ENCODE measurements around the gene RBM34.
A peak's percentile ranks its signal among the peaks of the same experiment; 100 is the strongest.

The RBM34 gene

DNA sequence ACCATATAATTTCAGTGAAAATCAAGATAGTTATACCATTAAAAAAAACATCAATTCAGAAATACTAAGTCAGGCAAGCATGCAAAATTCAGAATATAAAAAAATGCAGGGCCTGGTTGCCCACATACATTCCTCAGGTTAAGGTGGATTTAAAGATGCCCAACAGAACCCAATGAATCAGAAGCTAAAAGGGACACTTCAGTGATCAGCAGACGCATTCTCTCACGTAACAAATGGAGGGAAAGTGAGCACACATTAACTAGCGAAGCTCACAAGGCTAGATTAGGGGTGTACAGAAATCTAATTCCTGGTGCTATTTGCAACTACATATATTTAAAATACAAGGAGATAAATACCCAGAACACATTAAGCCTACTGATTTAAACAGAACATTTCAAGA is 49.9 kb downstream of the RBM34 start:
- H3K79me2 ChIP-seq (ENCODE audit: control insufficient read depth, insufficient read depth, low read length, poor library complexity): peaks cover 2% of the 10 kb centered on the region
- no peak overlapping the region for H4K12ac ChIP-seq (ENCODE audit: low read depth, low read length)
- H3K9me3 ChIP-seq (ENCODE audit: insufficient read depth, low read depth, low read length): no peaks in the 10 kb centered on the region
- H3K36me3 ChIP-seq (ENCODE audit: control insufficient read depth in 1 of 2, insufficient read depth in 2 of 2, low read length in 2 of 2): peaks cover 25 to 45% of the 10 kb centered on the region in 2 experiments
- no peak overlapping the region for H3K4me3 ChIP-seq (ENCODE audit: low read depth, low read length)
- H3K4me2 ChIP-seq (ENCODE audit: low read length): no peak overlapping the region
- H3K14ac ChIP-seq (ENCODE audit: low read length): no peak overlapping the region
- no peak overlapping the region for H2AK5ac ChIP-seq (ENCODE audit: low read length)
- no peak for DNase-seq
- H2BK12ac ChIP-seq (ENCODE audit: low read length): no peak overlapping the region
- no peak overlapping the region for H3K27ac ChIP-seq (ENCODE audit: low read depth, low read length)
- H3K23ac ChIP-seq (ENCODE audit: low read length): no peak overlapping the region
- no peak overlapping the region for H3K4ac ChIP-seq (ENCODE audit: low read depth, low read length)
- H3K79me1 ChIP-seq (ENCODE audit: low read length): no peaks in the 10 kb centered on the region
- no CpG with 5 or more reads among the region's 3 CpGs for WGBS (ENCODE audit: extremely low coverage, insufficient coverage, insufficient read length)
- H3K9ac ChIP-seq (ENCODE audit: low read length): no peak overlapping the region
- no peak overlapping the region for H2BK5ac ChIP-seq (ENCODE audit: low read depth, low read length, poor library complexity)
- no peak overlapping the region for H2AFZ ChIP-seq (ENCODE audit: insufficient read depth, low read length, poor library complexity)
- no peaks in the 10 kb centered on the region for H3K4me1 ChIP-seq (ENCODE audit: control insufficient read depth in 1 of 2, insufficient read depth in 2 of 2, low read length in 2 of 2)
- no peak overlapping the region for H3K18ac ChIP-seq (ENCODE audit: low read length)
- no peak overlapping the region for H2BK120ac ChIP-seq (ENCODE audit: insufficient read depth, low read length, poor library complexity)
- no peaks in the 10 kb centered on the region for H3K27me3 ChIP-seq (ENCODE audit: insufficient read depth, low read length)
- no peak overlapping the region for H4K8ac ChIP-seq (ENCODE audit: low read depth, low read length)
- H4K91ac ChIP-seq (ENCODE audit: low read depth, low read length): no peak overlapping the region

DNA sequence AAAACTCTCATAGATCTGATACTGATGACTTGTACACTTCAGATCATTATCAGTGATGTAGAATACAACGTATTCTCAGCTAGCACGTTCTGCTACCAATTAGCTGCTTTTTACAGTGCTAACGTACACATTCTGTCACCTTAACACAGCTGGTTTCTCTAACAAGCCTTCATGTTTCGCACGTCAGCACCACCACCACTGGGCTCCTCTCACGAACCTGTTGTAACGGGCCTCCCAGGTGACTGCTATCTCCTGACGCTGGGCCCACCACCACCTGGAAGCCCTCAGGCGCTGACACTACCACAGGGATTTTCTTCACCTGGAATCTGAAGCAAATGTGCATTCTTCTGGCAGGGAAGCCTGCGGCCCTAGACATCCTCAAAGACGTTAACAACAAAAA is 52.2 kb downstream of the RBM34 start:
- no peak overlapping the region for H3K27ac ChIP-seq (ENCODE audit: low read depth, low read length)
- no peak overlapping the region for H4K91ac ChIP-seq (ENCODE audit: low read depth, low read length)
- H3K4me3 ChIP-seq (ENCODE audit: low read depth, low read length): no peak overlapping the region
- WGBS (ENCODE audit: extremely low coverage, insufficient coverage, insufficient read length): no CpG with 5 or more reads among the region's 11 CpGs
- no peak overlapping the region for H2BK120ac ChIP-seq (ENCODE audit: insufficient read depth, low read length, poor library complexity)
- H3K9ac ChIP-seq (ENCODE audit: low read length): no peak overlapping the region
- no peak overlapping the region for H2BK5ac ChIP-seq (ENCODE audit: low read depth, low read length, poor library complexity)
- H3K9me3 ChIP-seq (ENCODE audit: insufficient read depth, low read depth, low read length): no peaks in the 10 kb centered on the region
- H4K8ac ChIP-seq (ENCODE audit: low read depth, low read length): no peak overlapping the region
- no peak overlapping the region for H2AK5ac ChIP-seq (ENCODE audit: low read length)
- H3K36me3 ChIP-seq (ENCODE audit: control insufficient read depth in 1 of 2, insufficient read depth in 2 of 2, low read length in 2 of 2): peaks cover 15 to 36% of the 10 kb centered on the region in 2 experiments
- no peak overlapping the region for H3K18ac ChIP-seq (ENCODE audit: low read length)
- peak; percentile 96 to 98 for DNase-seq
- no peaks in the 10 kb centered on the region for H3K79me1 ChIP-seq (ENCODE audit: low read length)
- no peak overlapping the region for H3K23ac ChIP-seq (ENCODE audit: low read length)
- no peaks in the 10 kb centered on the region for H3K27me3 ChIP-seq (ENCODE audit: insufficient read depth, low read length)
- H2AFZ ChIP-seq (ENCODE audit: insufficient read depth, low read length, poor library complexity): no peak overlapping the region
- no peak overlapping the region for H3K4me2 ChIP-seq (ENCODE audit: low read length)
- no peaks in the 10 kb centered on the region for H3K79me2 ChIP-seq (ENCODE audit: control insufficient read depth, insufficient read depth, low read length, poor library complexity)
- H3K4ac ChIP-seq (ENCODE audit: low read depth, low read length): no peak overlapping the region
- H2BK12ac ChIP-seq (ENCODE audit: low read length): no peak overlapping the region
- H4K12ac ChIP-seq (ENCODE audit: low read depth, low read length): no peak overlapping the region
- peaks cover 0 to 2% of the 10 kb centered on the region in 2 experiments for H3K4me1 ChIP-seq (ENCODE audit: control insufficient read depth in 1 of 2, insufficient read depth in 2 of 2, low read length in 2 of 2)
- H3K14ac ChIP-seq (ENCODE audit: low read length): no peak overlapping the region

DNA sequence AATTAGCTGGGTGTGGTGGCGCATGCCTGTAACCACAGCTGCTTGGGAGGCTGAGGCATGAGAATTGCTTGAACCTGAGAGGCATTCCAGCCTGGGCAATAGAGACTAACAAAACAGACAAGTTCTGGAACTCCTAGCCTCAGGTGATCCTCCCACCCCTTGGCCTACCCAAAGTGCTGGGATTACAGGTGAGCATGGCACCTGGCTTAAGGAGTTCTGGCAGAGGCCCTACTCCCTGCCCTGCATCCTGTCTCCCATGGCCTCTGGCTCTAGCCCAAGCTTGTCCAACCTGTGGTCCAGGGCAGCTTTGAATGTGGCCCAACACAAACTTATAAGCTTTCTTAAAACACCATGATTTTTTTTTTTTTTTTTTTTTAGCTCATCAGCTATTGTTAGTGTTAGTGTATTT is 52.9 kb downstream of the RBM34 start:
- Histone ChIP-seq H3K14ac (ENCODE audit: low read length) (no peak overlapping the region), H3K27me3 (ENCODE audit: insufficient read depth, low read length) (no peaks in the 10 kb centered on the region), H4K91ac (ENCODE audit: low read depth, low read length) (no peak overlapping the region), H3K79me1 (ENCODE audit: low read length) (no peaks in the 10 kb centered on the region), H3K23ac (ENCODE audit: low read length) (no peak overlapping the region), H3K18ac (ENCODE audit: low read length) (no peak overlapping the region), H4K8ac (ENCODE audit: low read depth, low read length) (no peak overlapping the region), H3K4me2 (ENCODE audit: low read length) (no peak overlapping the region), H2BK5ac (ENCODE audit: low read depth, low read length, poor library complexity) (no peak overlapping the region), H3K4me3 (ENCODE audit: low read depth, low read length) (no peak overlapping the region), H3K27ac (ENCODE audit: low read depth, low read length) (no peak overlapping the region), H2BK120ac (ENCODE audit: insufficient read depth, low read length, poor library complexity) (no peak overlapping the region), H2AK5ac (ENCODE audit: low read length) (no peak overlapping the region), H3K36me3 (ENCODE audit: control insufficient read depth in 1 of 2, insufficient read depth in 2 of 2, low read length in 2 of 2) (peaks cover 14 to 31% of the 10 kb centered on the region in 2 experiments), H4K12ac (ENCODE audit: low read depth, low read length) (no peak overlapping the region), H3K9me3 (ENCODE audit: insufficient read depth, low read depth, low read length) (no peaks in the 10 kb centered on the region), H3K4ac (ENCODE audit: low read depth, low read length) (no peak overlapping the region), H3K79me2 (ENCODE audit: control insufficient read depth, insufficient read depth, low read length, poor library complexity) (no peaks in the 10 kb centered on the region), H2BK12ac (ENCODE audit: low read length) (no peak overlapping the region), H3K4me1 (ENCODE audit: control insufficient read depth in 1 of 2, insufficient read depth in 2 of 2, low read length in 2 of 2) (peaks cover 0 to 2% of the 10 kb centered on the region in 2 experiments), H2AFZ (ENCODE audit: insufficient read depth, low read length, poor library complexity) (no peak overlapping the region), H3K9ac (ENCODE audit: low read length) (no peak overlapping the region)
- no CpG with 5 or more reads among the region's 1 CpG for WGBS (ENCODE audit: extremely low coverage, insufficient coverage, insufficient read length)
- DNase-seq: peak; percentile 78 to 80

DNA sequence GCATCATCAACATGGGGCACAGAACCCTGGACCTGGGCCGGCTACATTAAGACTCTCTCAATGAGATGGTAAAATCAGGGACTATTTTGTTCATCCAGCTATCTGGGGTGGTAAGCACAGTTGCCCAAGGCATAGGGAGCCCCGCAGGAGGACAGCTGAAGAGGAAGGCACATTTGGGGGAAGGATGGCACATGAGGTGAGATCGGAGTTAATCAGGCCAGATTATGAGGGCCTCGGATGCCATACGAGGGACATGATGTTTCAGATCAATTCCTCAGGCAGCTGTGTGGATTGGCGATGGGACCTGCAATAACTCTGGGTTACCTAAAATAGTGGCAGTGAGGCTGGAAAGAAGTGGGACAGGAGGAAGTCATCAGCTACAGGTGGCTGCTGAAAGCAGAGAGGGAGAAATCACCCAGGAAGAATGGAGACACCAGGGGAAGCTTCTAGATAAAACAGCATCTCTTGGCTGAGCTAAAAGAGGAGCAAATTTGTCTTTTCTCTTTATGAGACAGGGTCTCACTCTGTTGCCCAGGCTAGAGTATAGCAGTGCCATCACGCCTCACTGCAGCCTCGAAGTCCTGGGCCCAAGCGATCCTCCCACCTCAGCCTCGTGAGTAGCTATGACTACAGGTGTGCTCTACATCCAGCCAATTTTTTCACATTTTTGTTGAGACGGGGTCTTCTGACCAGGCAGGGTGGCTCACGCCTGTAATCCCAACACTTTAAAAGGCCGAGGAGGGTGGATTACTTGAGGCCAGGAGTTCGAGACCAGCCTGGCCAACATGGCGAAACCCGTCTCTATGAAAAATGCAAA is 53.5 kb downstream of the RBM34 start:
- H3K23ac ChIP-seq (ENCODE audit: low read length): no peak overlapping the region
- no CpG with 5 or more reads among the region's 16 CpGs for WGBS (ENCODE audit: extremely low coverage, insufficient coverage, insufficient read length)
- no peak overlapping the region for H3K9ac ChIP-seq (ENCODE audit: low read length)
- H3K79me2 ChIP-seq (ENCODE audit: control insufficient read depth, insufficient read depth, low read length, poor library complexity): no peaks in the 10 kb centered on the region
- H4K8ac ChIP-seq (ENCODE audit: low read depth, low read length): no peak overlapping the region
- no peak overlapping the region for H2BK12ac ChIP-seq (ENCODE audit: low read length)
- no peak overlapping the region for H4K91ac ChIP-seq (ENCODE audit: low read depth, low read length)
- no peak overlapping the region for H3K14ac ChIP-seq (ENCODE audit: low read length)
- no peak overlapping the region for H2BK5ac ChIP-seq (ENCODE audit: low read depth, low read length, poor library complexity)
- no peak for DNase-seq
- no peaks in the 10 kb centered on the region for H3K79me1 ChIP-seq (ENCODE audit: low read length)
- H2BK120ac ChIP-seq (ENCODE audit: insufficient read depth, low read length, poor library complexity): no peak overlapping the region
- no peak overlapping the region for H3K4ac ChIP-seq (ENCODE audit: low read depth, low read length)
- no peak overlapping the region for H3K27ac ChIP-seq (ENCODE audit: low read depth, low read length)
- no peak overlapping the region for H3K4me3 ChIP-seq (ENCODE audit: low read depth, low read length)
- H3K9me3 ChIP-seq (ENCODE audit: insufficient read depth, low read depth, low read length): no peaks in the 10 kb centered on the region
- peaks cover 0 to 2% of the 10 kb centered on the region in 2 experiments for H3K4me1 ChIP-seq (ENCODE audit: control insufficient read depth in 1 of 2, insufficient read depth in 2 of 2, low read length in 2 of 2)
- H3K36me3 ChIP-seq (ENCODE audit: control insufficient read depth in 1 of 2, insufficient read depth in 2 of 2, low read length in 2 of 2): peaks cover 13 to 30% of the 10 kb centered on the region in 2 experiments
- H4K12ac ChIP-seq (ENCODE audit: low read depth, low read length): no peak overlapping the region
- H2AFZ ChIP-seq (ENCODE audit: insufficient read depth, low read length, poor library complexity): no peak overlapping the region
- H3K4me2 ChIP-seq (ENCODE audit: low read length): no peak overlapping the region
- H3K18ac ChIP-seq (ENCODE audit: low read length): no peak overlapping the region
- H2AK5ac ChIP-seq (ENCODE audit: low read length): no peak overlapping the region
- no peaks in the 10 kb centered on the region for H3K27me3 ChIP-seq (ENCODE audit: insufficient read depth, low read length)
